HG03469 (cell line): Measurements from ENCODE around the gene PTPRN.
"Not testable (repeated sequence)": the region's sequence is repeated elsewhere in the genome, so short reads cannot be mapped to it uniquely, and the experiment has no call there.

Source experiments
- ATAC-seq: cut with Tn5 transposase; IDR thresholded peaks from one replicate; pipeline ENCODE4 v1.9.1; 2021; ENCODE audit warnings: mild to moderate bottlenecking, moderate library complexity, moderate number of reproducible peaks; ENCODE audit not compliant: unreplicated experiment

PTPRN gene

DNA sequence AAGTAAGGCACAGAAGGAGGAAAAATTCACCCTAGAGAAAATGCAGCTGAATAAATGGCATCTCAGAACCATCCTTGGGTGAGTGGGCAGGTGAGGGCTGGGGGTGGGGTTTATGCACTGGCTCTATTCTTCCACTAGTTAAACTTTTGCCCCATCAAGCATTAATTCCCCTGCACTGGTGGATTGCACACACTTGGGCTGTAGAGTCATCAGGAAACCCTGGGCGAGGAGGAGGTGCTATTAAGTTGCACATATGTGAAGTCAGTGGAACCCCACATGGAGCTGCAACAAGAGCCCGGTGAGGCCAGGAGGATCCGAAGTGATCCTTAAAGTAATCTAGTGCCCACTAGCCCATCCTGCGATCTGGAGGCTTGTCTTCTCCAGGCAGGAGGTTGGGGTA, 36.8 kb downstream of the PTPRN start:
- no peak for ATAC-seq

DNA sequence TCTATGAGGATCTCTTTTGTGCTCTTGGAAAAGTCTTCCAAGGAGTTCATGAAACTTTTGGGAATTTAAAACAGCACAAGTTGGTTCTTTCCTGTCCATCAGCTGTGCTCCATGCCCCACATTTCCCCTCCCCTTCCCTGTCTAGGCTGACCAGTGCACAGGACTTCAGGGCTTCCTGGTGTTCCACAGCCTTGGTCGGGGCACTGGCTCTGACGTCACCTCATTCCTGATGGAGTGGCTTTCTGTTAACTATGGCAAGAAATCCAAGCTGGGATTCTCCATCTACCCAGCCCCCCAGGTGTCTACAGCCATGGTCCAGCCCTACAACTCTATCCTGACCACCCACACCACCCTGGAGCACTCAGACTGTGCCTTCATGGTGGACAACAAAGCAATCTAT, 38.2 kb downstream of the PTPRN start:
- no peak for ATAC-seq

GRCh38 chr2:219270055-219270372, 39.2 kb downstream of the PTPRN start:
- ATAC-seq: no peak

DNA sequence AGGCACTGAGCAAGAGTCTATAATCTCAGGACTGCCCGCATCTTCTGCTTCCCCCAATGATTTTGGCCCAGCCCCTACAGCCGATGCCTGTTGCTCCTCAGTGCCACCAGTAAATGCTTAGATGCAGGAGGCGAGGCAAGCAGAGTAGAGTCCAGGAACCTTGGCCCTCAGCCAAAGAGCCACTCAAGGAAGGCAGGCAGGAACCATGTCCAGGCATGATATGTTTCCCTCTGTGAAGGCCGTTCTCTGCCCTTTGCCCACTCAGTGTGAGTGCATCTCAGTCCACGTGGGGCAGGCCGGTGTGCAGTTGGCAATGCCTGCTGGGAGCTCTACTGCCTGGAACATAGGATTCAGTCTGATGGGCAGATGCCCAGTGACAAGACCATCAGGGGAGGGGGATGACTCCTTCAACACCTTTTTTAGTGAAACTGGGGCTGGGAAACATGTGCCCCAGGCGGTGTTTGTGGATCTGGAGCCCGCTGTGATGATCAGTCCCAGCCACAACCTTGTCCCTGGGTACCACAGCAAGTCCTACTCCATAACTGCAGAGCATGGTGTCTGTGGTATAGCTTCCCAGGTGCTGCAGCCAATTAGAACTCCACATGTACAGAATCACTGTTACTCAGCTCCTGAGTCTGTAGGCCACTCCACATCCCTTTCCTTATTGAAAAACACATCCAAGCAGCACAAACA, 39.7 kb downstream of the PTPRN start:
- no peak for ATAC-seq

- ATAC-seq: no peak
Observed at GRCh38 chr2:219268294-219268693, 40.9 kb downstream of the PTPRN start.

DNA sequence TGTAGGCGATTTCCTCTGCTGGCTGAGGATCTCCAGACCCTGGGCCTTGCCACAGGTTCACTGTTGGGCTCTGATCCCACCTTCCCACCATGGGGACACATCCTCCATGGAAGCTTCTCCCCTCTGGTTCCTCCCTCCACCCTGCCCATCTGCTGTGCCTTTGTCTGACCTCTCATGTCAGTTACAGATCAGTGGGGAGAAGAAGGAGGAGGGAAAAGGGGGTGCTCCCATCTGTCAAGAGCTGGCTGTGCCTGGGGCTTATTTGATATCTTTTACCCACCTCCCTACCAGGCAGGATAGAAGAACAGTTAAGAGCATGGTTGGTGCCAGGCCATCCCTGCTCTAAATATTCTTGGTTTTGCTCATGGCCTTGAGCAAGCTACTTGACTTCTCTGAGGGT, 42.3 kb downstream of the PTPRN start:
- ATAC-seq: no peak

DNA sequence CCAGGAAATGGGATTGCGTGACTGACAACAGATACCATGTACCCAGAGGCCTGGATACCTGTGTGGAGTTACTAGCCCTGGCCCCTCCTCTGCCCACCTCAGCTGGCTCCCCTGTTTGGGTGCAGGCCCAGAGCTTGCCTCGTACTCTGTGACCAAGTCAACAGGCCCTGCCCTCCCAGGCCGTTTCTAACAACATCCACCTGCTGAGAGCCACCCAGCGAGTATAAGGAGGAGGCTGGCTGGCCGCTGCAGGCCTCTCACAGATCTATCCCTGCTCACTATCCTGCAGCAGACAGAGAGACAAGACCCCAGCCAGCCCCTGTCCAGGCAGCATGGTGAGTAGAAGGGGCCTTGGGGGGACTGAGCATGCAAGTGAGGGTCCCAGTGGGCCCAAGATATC, 43.0 kb downstream of the PTPRN start:
- ATAC-seq: no peak

GRCh38 chr2:219261024-219261855, 48.0 kb downstream of the PTPRN start:
- ATAC-seq: no peak

DNA sequence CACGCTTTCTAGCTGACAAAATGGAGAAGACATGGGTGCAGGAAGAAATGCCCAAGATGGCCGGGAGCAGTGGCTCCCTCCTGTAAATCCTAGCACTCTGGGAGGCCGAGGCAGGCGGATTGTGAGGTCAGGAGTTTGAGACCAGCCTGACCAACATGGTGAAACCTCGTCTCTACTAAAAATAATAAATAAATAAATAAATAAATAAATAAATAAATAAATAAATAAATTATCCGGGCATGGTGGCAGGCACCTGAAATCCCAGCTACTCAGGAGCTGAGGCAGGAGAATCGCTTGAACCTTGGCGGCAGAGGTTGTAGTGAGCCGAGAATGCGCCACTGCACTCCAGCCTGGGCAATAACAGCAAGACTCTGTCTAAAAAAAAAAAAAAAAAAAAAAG, 50.3 kb downstream of the PTPRN start:
- not testable (repeated sequence) for ATAC-seq

DNA sequence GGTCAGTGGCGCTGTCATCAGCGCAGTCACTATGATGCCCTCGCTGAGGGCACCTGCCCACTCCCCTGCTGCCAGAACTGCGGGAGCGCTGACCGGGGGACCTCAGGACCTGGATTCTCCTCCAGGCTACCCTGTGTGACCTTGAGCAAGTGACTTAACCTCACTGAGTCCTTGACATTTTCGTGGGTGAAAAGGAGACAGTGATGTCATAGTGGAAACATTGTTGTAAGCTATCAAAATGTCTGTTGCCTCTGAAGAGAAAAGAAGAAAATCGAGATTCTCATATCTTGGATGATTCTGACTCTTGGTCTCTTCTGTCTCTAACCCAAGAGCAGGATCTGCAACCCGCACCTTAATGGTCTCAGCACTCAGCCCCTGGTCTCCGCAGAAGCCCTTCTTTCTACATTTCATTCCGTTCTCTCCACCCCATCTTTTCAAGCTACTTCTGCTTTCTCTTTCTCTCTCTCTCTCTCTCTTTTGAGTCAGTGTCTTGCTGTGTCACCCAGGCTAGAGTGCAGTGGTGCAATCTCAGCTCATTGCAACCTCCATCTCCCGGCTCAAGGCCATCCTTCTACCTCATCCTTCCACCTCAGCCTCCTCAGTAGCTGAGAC, 54.5 kb downstream of the PTPRN start:
- ATAC-seq: peak; percentile 15

GRCh38 chr2:219253753-219254589, 55.2 kb downstream of the PTPRN start, which contains the start of gene TUBA4A:
TSS of gene TUBA4A (minus strand) at chr2:219253918. CDS start at chr2:219253858, 60 bp downstream.
- ATAC-seq: peak; percentile 26

DNA sequence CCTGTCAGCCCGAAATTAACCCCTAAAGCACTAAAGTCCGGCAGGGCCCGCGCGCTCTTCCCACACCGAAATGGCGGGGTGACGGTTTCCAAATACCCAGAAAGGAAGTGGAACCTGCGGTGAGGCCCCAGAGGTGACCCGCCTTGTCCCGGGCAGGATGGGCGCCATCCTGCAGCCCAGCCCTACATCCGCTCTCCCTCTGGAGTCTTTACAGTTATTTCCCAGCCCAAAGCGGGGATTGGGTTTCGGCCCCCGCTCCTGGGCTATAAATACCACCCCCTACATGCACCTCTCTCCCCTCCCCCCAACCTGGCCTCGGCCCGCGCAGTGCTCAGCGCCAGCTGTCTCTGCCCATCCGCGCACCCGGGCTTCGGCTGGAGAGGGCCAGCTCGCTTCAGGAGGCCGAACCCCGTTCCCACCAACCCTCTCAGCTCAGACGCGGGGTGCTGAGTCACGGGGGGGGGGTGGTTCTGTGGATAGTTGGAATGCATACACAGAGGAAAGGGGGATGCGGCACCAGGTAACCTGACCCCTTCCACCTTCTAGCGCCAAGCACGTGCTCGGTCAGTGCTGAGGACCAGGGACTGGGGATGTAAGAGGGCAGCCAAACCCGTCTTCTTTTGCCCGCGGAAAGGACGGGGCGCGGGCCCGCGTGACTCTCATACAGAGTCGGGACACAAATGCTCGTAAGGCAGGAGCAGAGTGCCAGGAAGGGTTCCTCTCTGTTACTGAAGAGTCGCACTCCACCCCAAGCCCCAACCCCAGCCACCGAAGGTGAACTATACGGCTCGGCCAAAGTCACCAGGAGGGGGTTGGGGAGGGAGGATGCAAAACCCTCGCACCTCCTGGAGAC, 56.1 kb downstream of the PTPRN start, which contains the start of gene TUBA4B:
Gene TUBA4B, plus strand, starts transcription at position 344 of the 853 bp plus-strand sequence. Its CDS starts 165 bp downstream, at position 509.
- no peak for ATAC-seq

- ATAC-seq: no peak
Observed at GRCh38 chr2:219252570-219252899, 56.7 kb downstream of the PTPRN start.

GRCh38 chr2:219252084-219252483, 57.1 kb downstream of the PTPRN start:
- no peak for ATAC-seq

GRCh38 chr2:219251656-219252055, 57.5 kb downstream of the PTPRN start:
- no peak for ATAC-seq

DNA sequence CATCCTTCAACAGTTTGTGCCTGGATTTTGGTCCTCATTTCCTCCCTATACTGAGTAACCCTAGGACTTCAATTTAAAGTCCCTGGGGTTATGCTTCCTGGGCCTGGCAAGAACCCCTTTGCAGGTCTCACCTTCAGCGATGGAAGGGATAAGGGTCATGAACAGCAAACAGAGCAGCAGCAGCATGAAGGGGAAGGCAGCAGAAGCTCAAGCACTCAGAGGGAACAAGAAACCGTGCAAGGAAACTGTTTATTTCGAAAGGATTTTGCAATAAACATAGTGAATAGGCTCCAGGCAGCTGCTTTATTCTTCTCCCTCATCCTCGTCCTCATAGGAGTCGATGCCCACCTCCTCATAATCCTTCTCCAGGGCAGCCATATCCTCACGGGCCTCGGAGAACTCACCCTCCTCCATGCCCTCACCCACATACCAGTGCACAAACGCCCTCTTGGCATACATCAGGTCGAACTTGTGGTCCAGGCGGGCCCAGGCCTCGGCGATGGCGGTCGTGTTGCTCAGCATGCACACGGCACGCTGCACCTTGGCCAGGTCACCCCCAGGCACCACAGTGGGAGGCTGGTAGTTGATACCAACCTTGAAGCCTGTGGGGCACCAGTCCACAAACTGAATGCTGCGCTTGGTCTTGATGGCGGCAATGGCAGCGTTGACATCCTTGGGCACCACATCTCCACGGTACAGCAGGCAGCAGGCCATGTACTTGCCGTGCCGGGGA, 59.0 kb downstream of the PTPRN start:
- no peak for ATAC-seq

GRCh38 chr2:219249203-219249980, 59.8 kb downstream of the PTPRN start:
- peak; percentile 22 for ATAC-seq

- no peak for ATAC-seq
Observed at GRCh38 chr2:219248845-219249202, 60.4 kb downstream of the PTPRN start.
